OCI-LY7 (cell line): ENCODE measurements around the gene CXCR5.

Experiments used
- CTCF ChIP-seq: fragments of 200-600 bp; sonication (generic); conservative IDR thresholded peaks from 2 replicates; pipeline ENCODE4 v1.5.1; 2014; ENCODE audit warnings: mild to moderate bottlenecking, antibody characterized with exemption, low read length, moderate library complexity, mixed read lengths
- EZH2phosphoT487 ChIP-seq: fragments of 200-600 bp; sonication (generic); IDR thresholded peaks from 2 replicates; pipeline ENCODE4 v1.6.1; 2018; ENCODE audit warnings: low read depth, borderline replicate concordance, mild to moderate bottlenecking, mixed run types, antibody characterized with exemption, low read length, moderate library complexity, mixed read lengths

GRCh38 chr11:118857385-118857784 is 26.3 kb upstream of the CXCR5 start:
- TF ChIP-seq CTCF (no peak), EZH2phosphoT487 (no peak)
